CD14-positive monocyte (primary cell): ENCODE data around the gene OGN. TPM values are rescaled to one million over a fixed set of nuclear protein-coding genes. Genes with fewer than 3 reads are reported as not detected.

Experiments
- DNase-seq, 3 donors: peaks; one replicate each; pipeline ENCODE4 v3.0.0-alpha.2; 2011 to 2022
- H2AFZ ChIP-seq: 2 replicates; pipeline ENCODE4 v1.6.0; 2012; ENCODE audit warnings: mild to moderate bottlenecking, low read depth, low read length, inconsistent platforms; ENCODE audit not compliant: insufficient read depth, poor library complexity, severe bottlenecking
- H3K27ac ChIP-seq, 2 donors: 1 replicate in 1 of 2; 2 replicates in 1 of 2; pipeline ENCODE4 v1.5.1; 2012 to 2013; ENCODE audit warnings: low read length in 2 of 2, control low read depth in 1 of 2, inconsistent platforms in 1 of 2, low read depth in 1 of 2, mild to moderate bottlenecking in 1 of 2
- H3K27me3 ChIP-seq, 2 donors: one replicate each; pipeline versions ENCODE4 v1.6.0 to v1.6.1; 2011 to 2013; ENCODE audit warnings: low read length in 2 of 2; ENCODE audit not compliant: control insufficient read depth in 2 of 2, insufficient read depth in 2 of 2
- H3K36me3 ChIP-seq, 2 donors: replicated peaks in 1 of 2; 1 replicate in 1 of 2; 2 replicates in 1 of 2; pipeline versions ENCODE4 v1.5.1 to v1.6.1; 2012 to 2013; ENCODE audit warnings: low read length in 2 of 2, control low read depth in 1 of 2, inconsistent platforms in 1 of 2, mild to moderate bottlenecking in 1 of 2; ENCODE audit not compliant: insufficient read depth in 2 of 2, control insufficient read depth in 1 of 2
- H3K4me1 ChIP-seq, 2 donors: 1 replicate in 1 of 2; 2 replicates in 1 of 2; pipeline versions ENCODE4 v1.5.1 to v1.6.1; 2012 to 2013; ENCODE audit warnings: low read length in 2 of 2, control low read depth in 1 of 2, inconsistent platforms in 1 of 2, mild to moderate bottlenecking in 1 of 2, moderate library complexity in 1 of 2; ENCODE audit not compliant: insufficient read depth in 2 of 2, control insufficient read depth in 1 of 2
- H3K4me2 ChIP-seq: replicated peaks from 2 replicates; pipeline ENCODE3; 2012; ENCODE audit warnings: low read length, moderate library complexity, mild to moderate bottlenecking; ENCODE audit not compliant: poor library complexity, severe bottlenecking; ENCODE audit errors: extremely low read depth
- H3K4me3 ChIP-seq, 3 experiments: fragments of 200-600 bp in 1 of 3; sonication (generic) in 1 of 3; replicated peaks in 1 of 3; 1 replicate in 2 of 3; 2 replicates in 1 of 3; pipeline ENCODE4 v1.5.1; 2011 to 2013; ENCODE audit warnings: low read length in 3 of 3, mild to moderate bottlenecking in 3 of 3, control low read depth in 2 of 3, low read depth in 2 of 3, inconsistent platforms in 1 of 3, moderate library complexity in 1 of 3
- H3K79me2 ChIP-seq: 2 replicates; pipeline ENCODE4 v1.6.0; 2012; ENCODE audit warnings: mild to moderate bottlenecking, control low read depth, inconsistent platforms, low read length, moderate library complexity; ENCODE audit not compliant: insufficient read depth
- H3K9ac ChIP-seq: 2 replicates; pipeline ENCODE4 v1.6.0; 2017; ENCODE audit warnings: low read length, mild to moderate bottlenecking; ENCODE audit not compliant: insufficient read depth, poor library complexity, severe bottlenecking
- H3K9me3 ChIP-seq, 2 donors: replicated peaks in 1 of 2; 1 replicate in 1 of 2; 2 replicates in 1 of 2; pipeline versions ENCODE4 v1.5.1 to v1.6.1; 2012 to 2013; ENCODE audit warnings: low read length in 2 of 2, control low read depth in 1 of 2; ENCODE audit not compliant: control insufficient read depth in 1 of 2, insufficient read depth in 1 of 2
- H4K20me1 ChIP-seq: 2 replicates; pipeline ENCODE4 v1.6.0; 2012; ENCODE audit warnings: mild to moderate bottlenecking, low read length, control low read depth, moderate library complexity; ENCODE audit not compliant: insufficient read depth
- H3K27ac Mint-ChIP-seq, 7 donors: one replicate each; pipeline ENCODE4 v1.8.0; 2020; ENCODE audit warnings: mild to moderate bottlenecking in 7 of 7, mixed read lengths in 7 of 7, moderate library complexity in 6 of 7, inconsistent platforms in 2 of 7
- H3K27me3 Mint-ChIP-seq, 3 donors: one replicate each; pipeline ENCODE4 v1.8.0; 2021 to 2022; ENCODE audit warnings: low read depth in 3 of 3, mild to moderate bottlenecking in 3 of 3, mixed read lengths in 3 of 3, moderate library complexity in 3 of 3, inconsistent platforms in 1 of 3
- H3K36me3 Mint-ChIP-seq, 2 donors: one replicate each; pipeline ENCODE4 v1.8.0; 2020; ENCODE audit warnings: mixed read lengths in 2 of 2, inconsistent platforms in 1 of 2, mild to moderate bottlenecking in 1 of 2
- H3K4me1 Mint-ChIP-seq: one replicate; pipeline ENCODE4 v1.8.0; 2020; ENCODE audit warnings: mild to moderate bottlenecking, mixed read lengths
- H3K4me3 Mint-ChIP-seq, 2 donors: one replicate each; pipeline ENCODE4 v1.8.0; 2020; ENCODE audit warnings: mild to moderate bottlenecking in 2 of 2, mixed read lengths in 2 of 2, moderate library complexity in 1 of 2
- H3K9me3 Mint-ChIP-seq, 7 donors: one replicate each; pipeline ENCODE4 v1.8.0; 2020 to 2022; ENCODE audit warnings: mixed read lengths in 7 of 7, mild to moderate bottlenecking in 6 of 7, moderate library complexity in 6 of 7, inconsistent platforms in 2 of 7
- CTCF ChIP-seq: fragments of 200-600 bp; IDR thresholded peaks from one replicate; pipeline ENCODE4 v1.8.0; 2022; ENCODE audit warnings: antibody characterized with exemption, mild to moderate bottlenecking
- WGBS: methylation state at CpG from one replicate; pipeline ENCODE4 v1.1.5; 2013; ENCODE audit warnings: missing lambda C conversion rate; ENCODE audit not compliant: insufficient coverage; 5-methylcytosine and 5-hydroxymethylcytosine counted together
- intact Hi-C, 2 donors: fragments of 100-400 bp; cut with micrococcal nuclease; formaldehyde crosslinking; loops; one replicate each; pipeline versions ENCODE4 v1.15.0 to v1.15.1; 2023
- polyA plus RNA-seq, 3 donors: library from polyadenylated mRNA; depleted of rRNA in 1 of 3; unstranded in 2 of 3; stranded (reverse) in 1 of 3; fragments of 300-500 nt in 2 of 3; fragments of >200 nt in 1 of 3; fragmentation: Illumina TruSeq in 2 of 3; gene quantifications; 1 replicate in 2 of 3; 2 replicates in 1 of 3; pipeline ENCODE4 v1.2.3, GENCODE V29; 2012 to 2021

The OGN gene
- polyA plus RNA-seq, 3 donors = not detected

DNA sequence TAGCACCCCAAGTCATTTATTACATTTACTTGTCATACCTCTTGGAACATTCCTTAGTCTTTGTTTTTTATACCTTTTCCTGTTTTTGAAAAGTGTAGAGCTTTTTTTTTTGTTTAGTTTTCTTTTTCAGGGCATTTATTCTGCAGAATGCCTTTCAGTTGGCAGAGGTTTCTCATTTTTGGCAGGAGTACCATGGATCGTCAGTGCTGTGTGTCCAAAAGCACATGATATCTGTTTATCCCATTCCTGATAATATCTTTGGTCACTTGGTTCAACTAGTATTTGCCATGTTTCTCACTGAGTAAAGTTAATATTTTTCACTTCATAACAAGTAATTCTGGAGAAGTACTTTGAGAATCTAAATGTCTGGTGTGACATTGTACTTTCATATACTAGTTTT, 10.7 kb downstream of the OGN start:
- Histone ChIP-seq H3K36me3 (no peaks in the 10 kb centered on the region), H3K79me2 (no peaks in the 10 kb centered on the region), H3K9ac (no peak overlapping the region), H2AFZ (no peak overlapping the region), H3K4me2 (no peak overlapping the region), H3K27ac (no peak overlapping the region), H4K20me1 (no peaks in the 10 kb centered on the region), H3K4me1 (no peaks in the 10 kb centered on the region), H3K9me3 (no peaks in the 10 kb centered on the region), H3K4me3 (no peak overlapping the region), H3K27me3 (no peaks in the 10 kb centered on the region)
- intact Hi-C loops = no loop called here
- WGBS = no CpG with 5 or more reads among the region's 1 CpG
- Mint-ChIP-seq H3K9me3 (peaks cover 0 to 2% (median 0%) of the 10 kb centered on the region in 7 donors), H3K27ac (no peak overlapping the region), H3K27me3 (no peaks in the 10 kb centered on the region), H3K4me1 (no peaks in the 10 kb centered on the region), H3K36me3 (peaks cover 0 to 2% of the 10 kb centered on the region in 2 donors), H3K4me3 (no peak overlapping the region)
- TF ChIP-seq CTCF = no peak
- no peak for DNase-seq

GRCh38 chr9:92392690-92393089, 11.7 kb downstream of the OGN start:
- intact Hi-C loops = no loop called here
- TF ChIP-seq CTCF = no peak
- Mint-ChIP-seq H3K4me1 (no peaks in the 10 kb centered on the region), H3K4me3 (no peak overlapping the region), H3K36me3 (peaks cover 0 to 2% of the 10 kb centered on the region in 2 donors), H3K9me3 (peaks cover 0 to 2% (median 0%) of the 10 kb centered on the region in 7 donors), H3K27ac (no peak overlapping the region), H3K27me3 (no peaks in the 10 kb centered on the region)
- H3K4me2 ChIP-seq = no peak overlapping the region
- no peak overlapping the region for H3K9ac ChIP-seq
- H2AFZ ChIP-seq = no peak overlapping the region
- DNase-seq = no peak
- no peaks in the 10 kb centered on the region for H4K20me1 ChIP-seq
- H3K27me3 ChIP-seq = no peaks in the 10 kb centered on the region
- H3K36me3 ChIP-seq = no peaks in the 10 kb centered on the region
- H3K27ac ChIP-seq = no peak overlapping the region
- no peak overlapping the region for H3K4me3 ChIP-seq
- no CpG with 5 or more reads among the region's 2 CpGs for WGBS
- H3K4me1 ChIP-seq = no peaks in the 10 kb centered on the region
- H3K9me3 ChIP-seq = no peaks in the 10 kb centered on the region
- no peaks in the 10 kb centered on the region for H3K79me2 ChIP-seq
